Left lung (tissue), 10 donors: Measurements from ENCODE around the gene TLR2. TPM values are rescaled to one million over a fixed set of nuclear protein-coding genes. Genes with fewer than 3 reads are reported as not detected.

Experiments
- ATAC-seq: fragments of 200-7000 bp; cut with Tn5 transposase; one replicate; pipeline ENCODE4 v1.9.1; 2020; ENCODE audit warnings: moderate library complexity
- DNase-seq, 4 donors: peaks; one replicate each; pipeline ENCODE4 v3.0.0-alpha.2; 2013 to 2020
- H3K27ac ChIP-seq, 2 donors: fragments of 200-600 bp; sonication (generic) in 1 of 2; one replicate each; pipeline versions ENCODE4 v1.5.0 to v1.8.0; 2020 to 2021
- H3K27me3 ChIP-seq, 2 donors: fragments of 200-600 bp; sonication (generic) in 1 of 2; one replicate each; pipeline versions ENCODE4 v1.5.0 to v1.8.0; 2020 to 2021
- H3K36me3 ChIP-seq, 2 donors: fragments of 200-600 bp; sonication (generic) in 1 of 2; one replicate each; pipeline versions ENCODE4 v1.5.0 to v1.8.0; 2020 to 2021
- H3K4me1 ChIP-seq, 2 donors: fragments of 200-600 bp; one replicate each; pipeline ENCODE4 v1.8.0; 2021
- H3K4me3 ChIP-seq, 2 donors: fragments of 200-600 bp; sonication (generic) in 1 of 2; one replicate each; pipeline versions ENCODE4 v1.5.0 to v1.8.0; 2020 to 2021; ENCODE audit warnings: mild to moderate bottlenecking in 1 of 2
- H3K9me3 ChIP-seq, 2 donors: fragments of 200-600 bp; sonication (generic) in 1 of 2; one replicate each; pipeline versions ENCODE4 v1.5.0 to v1.8.0; 2020 to 2021
- intact Hi-C, 2 donors: fragments of 100-400 bp; cut with DNase I; formaldehyde crosslinking; loops; one replicate each; pipeline versions ENCODE4 v1.11.2 to v1.14.2; 2022
- polyA plus RNA-seq, 6 donors: library from polyadenylated mRNA; unstranded; fragments of 120-200 nt; gene quantifications; one replicate each; pipeline ENCODE4 v1.2.1, GENCODE V29; 2013; ENCODE audit not compliant: insufficient read length in 6 of 6
- total RNA-seq, 2 donors: library from RNA; stranded (reverse); fragmentation: NEBNext Ultra II Directional; extraction: Animal tissue kit (Norgen Biotek cat#: 25700); gene quantifications; one replicate each; pipeline ENCODE4 v1.2.1, GENCODE V29; 2021
- TF ChIP-seq, protein P1 (sequence below), 2 donors: fragments of 200-600 bp; sonication (generic) in 1 of 2; IDR thresholded peaks; one replicate each; pipeline versions ENCODE4 v1.5.0 to v1.8.0; 2021; ENCODE audit warnings: antibody characterized with exemption in 2 of 2
- donor health status: DM: no; HTN: yes; CAD: no.
- donor health status: DM: no; HTN: no; CAD: no.

The TLR2 gene
- total and polyA plus RNA-seq, 8 donors = 19.5 to 170 (median 39.0) TPM

- H3K27ac ChIP-seq = no peak overlapping the region
- intact Hi-C loops = no loop called here
- H3K4me1 ChIP-seq = peaks cover 0 to 10% of the 10 kb centered on the region in 2 donors
- H3K4me3 ChIP-seq = no peak overlapping the region
- DNase-seq (no peak), ATAC-seq (no peak)
- no peaks in the 10 kb centered on the region for H3K9me3 ChIP-seq
- no peaks in the 10 kb centered on the region for H3K36me3 ChIP-seq
- no peaks in the 10 kb centered on the region for H3K27me3 ChIP-seq
- TF ChIP-seq, protein P1, sequence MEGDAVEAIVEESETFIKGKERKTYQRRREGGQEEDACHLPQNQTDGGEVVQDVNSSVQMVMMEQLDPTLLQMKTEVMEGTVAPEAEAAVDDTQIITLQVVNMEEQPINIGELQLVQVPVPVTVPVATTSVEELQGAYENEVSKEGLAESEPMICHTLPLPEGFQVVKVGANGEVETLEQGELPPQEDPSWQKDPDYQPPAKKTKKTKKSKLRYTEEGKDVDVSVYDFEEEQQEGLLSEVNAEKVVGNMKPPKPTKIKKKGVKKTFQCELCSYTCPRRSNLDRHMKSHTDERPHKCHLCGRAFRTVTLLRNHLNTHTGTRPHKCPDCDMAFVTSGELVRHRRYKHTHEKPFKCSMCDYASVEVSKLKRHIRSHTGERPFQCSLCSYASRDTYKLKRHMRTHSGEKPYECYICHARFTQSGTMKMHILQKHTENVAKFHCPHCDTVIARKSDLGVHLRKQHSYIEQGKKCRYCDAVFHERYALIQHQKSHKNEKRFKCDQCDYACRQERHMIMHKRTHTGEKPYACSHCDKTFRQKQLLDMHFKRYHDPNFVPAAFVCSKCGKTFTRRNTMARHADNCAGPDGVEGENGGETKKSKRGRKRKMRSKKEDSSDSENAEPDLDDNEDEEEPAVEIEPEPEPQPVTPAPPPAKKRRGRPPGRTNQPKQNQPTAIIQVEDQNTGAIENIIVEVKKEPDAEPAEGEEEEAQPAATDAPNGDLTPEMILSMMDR (IDR thresholded peaks at IDR 0.05) = no peak
These were observed 44.1 kb downstream of the TLR2 start for GRCh38 chr4:153728151-153728550.

- Histone ChIP-seq H3K36me3 (no peaks in the 10 kb centered on the region), H3K27ac (no peak overlapping the region), H3K4me3 (no peak overlapping the region), H3K4me1 (peaks cover 0 to 10% of the 10 kb centered on the region in 2 donors), H3K9me3 (no peaks in the 10 kb centered on the region), H3K27me3 (no peaks in the 10 kb centered on the region)
- DNase-seq (no peak), ATAC-seq (no peak)
- TF ChIP-seq, protein P1 (IDR thresholded peaks at IDR 0.05) = no peak
- intact Hi-C loops = no loop called here
These were observed 44.6 kb downstream of the TLR2 start for GRCh38 chr4:153728660-153729059.

DNA sequence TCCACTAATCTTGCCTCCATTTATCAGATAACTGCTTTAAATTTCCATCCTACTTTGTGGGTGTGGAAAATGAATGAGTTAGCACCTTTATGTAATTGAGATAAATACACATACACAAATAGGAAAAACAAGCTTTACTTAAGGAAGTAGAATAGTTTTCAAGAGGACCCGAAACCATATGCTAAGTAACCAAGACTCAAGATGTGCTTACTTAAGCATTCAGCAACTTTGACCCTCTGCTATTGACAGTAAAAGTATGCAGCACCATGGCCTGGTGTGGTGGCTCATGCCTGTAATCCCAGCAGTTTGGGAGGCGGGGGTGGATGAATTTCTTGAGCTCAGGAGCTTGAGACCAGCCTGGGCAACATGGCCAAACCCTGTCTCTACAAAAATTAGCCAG lies 45.8 kb downstream of the TLR2 start:
- ATAC-seq (no peak), DNase-seq (no peak)
- H3K4me3 ChIP-seq = no peak overlapping the region
- H3K4me1 ChIP-seq = peaks cover 0 to 10% of the 10 kb centered on the region in 2 donors
- no peaks in the 10 kb centered on the region for H3K36me3 ChIP-seq
- TF ChIP-seq, protein P1 (IDR thresholded peaks at IDR 0.05) = no peak
- H3K27ac ChIP-seq = no peak overlapping the region
- no peaks in the 10 kb centered on the region for H3K9me3 ChIP-seq
- intact Hi-C loops = no loop called here
- no peaks in the 10 kb centered on the region for H3K27me3 ChIP-seq

DNA sequence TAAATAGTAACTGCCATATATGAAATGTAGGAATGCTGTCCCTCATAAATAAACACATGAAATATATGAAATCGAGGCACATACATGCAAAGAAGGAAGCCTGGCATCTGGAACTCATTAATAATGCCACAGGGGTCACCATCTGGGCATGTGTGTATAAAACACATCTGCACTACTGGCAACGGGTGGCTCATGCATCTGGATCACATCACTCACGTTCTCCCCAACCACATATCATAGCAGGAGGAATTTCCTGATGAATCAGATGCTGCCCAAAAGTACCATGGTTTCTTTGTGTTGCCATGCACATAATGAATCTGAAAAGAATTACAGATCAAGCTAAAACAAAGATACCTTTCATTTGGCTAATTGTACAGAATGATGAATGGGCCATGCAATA lies 47.2 kb downstream of the TLR2 start:
- no peaks in the 10 kb centered on the region for H3K36me3 ChIP-seq
- ATAC-seq (no peak), DNase-seq (no peak)
- H3K27me3 ChIP-seq = no peaks in the 10 kb centered on the region
- H3K4me3 ChIP-seq = no peak overlapping the region
- no peaks in the 10 kb centered on the region for H3K9me3 ChIP-seq
- TF ChIP-seq, protein P1 (IDR thresholded peaks at IDR 0.05) = no peak
- intact Hi-C loops = no loop called here
- peaks cover 0 to 10% of the 10 kb centered on the region in 2 donors for H3K4me1 ChIP-seq
- H3K27ac ChIP-seq = no peak overlapping the region

- DNase-seq (no peak), ATAC-seq (no peak)
- Histone ChIP-seq H3K9me3 (no peaks in the 10 kb centered on the region), H3K36me3 (no peaks in the 10 kb centered on the region), H3K27me3 (no peaks in the 10 kb centered on the region), H3K4me3 (no peak overlapping the region), H3K4me1 (peaks cover 0 to 4% of the 10 kb centered on the region in 2 donors), H3K27ac (no peak overlapping the region)
- intact Hi-C loops = no loop called here
- TF ChIP-seq, protein P1 (IDR thresholded peaks at IDR 0.05) = no peak
These were observed 49.8 kb downstream of the TLR2 start for GRCh38 chr4:153733751-153734448.
